Activated CD4-positive, alpha-beta memory T cell treated with anti-CD3 and anti-CD28 coated beads for 36 hours (primary cell): Measurements from ENCODE around the gene DEFB119. TPM values are rescaled to one million over a fixed set of nuclear protein-coding genes. Genes with fewer than 3 reads are reported as not detected.
"Not testable (repeated sequence)": the region's sequence is repeated elsewhere in the genome, so short reads cannot be mapped to it uniquely, and the experiment has no call there.

Source experiments
- CTCF ChIA-PET: fragments of 350-600 bp; sonication (Branson Sonifier 250); formaldehyde crosslinking; loops from one replicate; lab custom pipeline; 2021; ENCODE audit warnings: antibody characterized with exemption, inconsistent platforms; lab: Charles Lee
- POLR2A ChIA-PET: fragments of 350-600 bp; sonication (Branson Sonifier 250); formaldehyde crosslinking; loops from one replicate; lab custom pipeline; 2021; ENCODE audit warnings: antibody characterized with exemption; lab: Charles Lee
- DNase-seq: peaks from one replicate; pipeline ENCODE4 v3.0.0-alpha.2; 2020
- H3K27ac Mint-ChIP-seq: one replicate; pipeline ENCODE4 v1.8.0; 2021; ENCODE audit warnings: mixed read lengths
- H3K27me3 Mint-ChIP-seq: one replicate; pipeline ENCODE4 v1.8.0; 2021; ENCODE audit warnings: mixed read lengths
- H3K36me3 Mint-ChIP-seq: one replicate; pipeline ENCODE4 v1.8.0; 2021; ENCODE audit warnings: mixed read lengths
- H3K4me1 Mint-ChIP-seq: one replicate; pipeline ENCODE4 v1.8.0; 2021; ENCODE audit warnings: low read depth, mixed read lengths
- H3K4me3 Mint-ChIP-seq: one replicate; pipeline ENCODE4 v1.8.0; 2021; ENCODE audit warnings: mild to moderate bottlenecking, mixed read lengths
- H3K9me3 Mint-ChIP-seq: one replicate; pipeline ENCODE4 v1.8.0; 2021; ENCODE audit warnings: mixed read lengths
- intact Hi-C: fragments of 100-400 bp; cut with micrococcal nuclease; formaldehyde crosslinking; loops from one replicate; pipeline ENCODE4 v1.15.1; 2023
- total RNA-seq, 2 experiments: library from RNA; stranded (reverse); gene quantifications; one replicate each; pipeline ENCODE4 v1.2.3, GENCODE V29; 2021

Gene DEFB119
- not detected for total RNA-seq

DNA sequence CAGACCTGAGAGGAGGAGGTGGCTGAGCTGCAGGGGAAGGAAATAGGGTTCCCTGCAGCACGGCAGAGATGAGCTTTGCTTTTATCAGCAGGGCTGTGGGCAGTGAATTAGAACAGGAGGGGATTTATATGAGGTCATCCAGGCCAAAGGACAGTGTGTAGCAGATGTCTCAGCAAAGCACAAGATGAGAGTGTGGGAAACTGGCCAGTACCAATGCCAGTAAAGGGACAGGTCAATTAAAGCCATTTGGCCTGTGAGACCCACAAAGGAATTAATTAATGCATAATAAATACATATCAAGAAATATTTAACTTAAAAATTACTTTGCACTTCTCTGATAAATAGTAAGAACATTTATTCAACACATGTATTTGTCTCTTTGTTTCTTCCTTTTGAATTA, at the start of gene DEFB119:
TSS of gene DEFB119 (minus strand) at position 101 of the 400 bp plus-strand sequence. CDS start 107 bp downstream, outside the sequence.
- no peak for DNase-seq
- H3K4me3 Mint-ChIP-seq, result no peak within 1 kb of the TSS
- H3K9me3 Mint-ChIP-seq, result no peaks in the 10 kb centered on the region
- H3K4me1 Mint-ChIP-seq, result no peaks in the 10 kb centered on the region
- ChIA-PET POLR2A (no interaction called here), CTCF (interaction anchor here (1.6 kb wide), 1 partner anchor 112 kb away, joined by 4 read pairs; no protein-coding TSS in a partner anchor)
- H3K27me3 Mint-ChIP-seq, result peaks cover 2% of the 10 kb centered on the region
- H3K36me3 Mint-ChIP-seq, result no peaks in the 10 kb centered on the region
- H3K27ac Mint-ChIP-seq, result no peak within 1 kb of the TSS
- intact Hi-C loops, result no loop called here

- no peaks in the 10 kb centered on the region for H3K9me3 Mint-ChIP-seq
- no peaks in the 10 kb centered on the region for H3K4me1 Mint-ChIP-seq
- peaks cover 12% of the 10 kb centered on the region for H3K27me3 Mint-ChIP-seq
- no peak overlapping the region for H3K4me3 Mint-ChIP-seq
- ChIA-PET CTCF (interaction anchor here (1.9 kb wide), 1 partner anchor 10 kb away, joined by 6 read pairs; the partner anchor contains the start of gene DEFB123), POLR2A (no interaction called here)
- no peak overlapping the region for H3K27ac Mint-ChIP-seq
- intact Hi-C loops, result no loop called here
- no peaks in the 10 kb centered on the region for H3K36me3 Mint-ChIP-seq
- DNase-seq, result no peak
Observed at GRCh38 chr20:31430568-31431115, 40.3 kb upstream of the DEFB119 start.

- H3K4me3 Mint-ChIP-seq, CTCF ChIA-PET, H3K9me3 Mint-ChIP-seq, H3K27ac Mint-ChIP-seq, H3K36me3 Mint-ChIP-seq, DNase-seq, H3K4me1 Mint-ChIP-seq, POLR2A ChIA-PET, intact Hi-C loops, H3K27me3 Mint-ChIP-seq: not testable (repeated sequence)
Observed at GRCh38 chr20:31427576-31427975, 37.2 kb upstream of the DEFB119 start.

DNA sequence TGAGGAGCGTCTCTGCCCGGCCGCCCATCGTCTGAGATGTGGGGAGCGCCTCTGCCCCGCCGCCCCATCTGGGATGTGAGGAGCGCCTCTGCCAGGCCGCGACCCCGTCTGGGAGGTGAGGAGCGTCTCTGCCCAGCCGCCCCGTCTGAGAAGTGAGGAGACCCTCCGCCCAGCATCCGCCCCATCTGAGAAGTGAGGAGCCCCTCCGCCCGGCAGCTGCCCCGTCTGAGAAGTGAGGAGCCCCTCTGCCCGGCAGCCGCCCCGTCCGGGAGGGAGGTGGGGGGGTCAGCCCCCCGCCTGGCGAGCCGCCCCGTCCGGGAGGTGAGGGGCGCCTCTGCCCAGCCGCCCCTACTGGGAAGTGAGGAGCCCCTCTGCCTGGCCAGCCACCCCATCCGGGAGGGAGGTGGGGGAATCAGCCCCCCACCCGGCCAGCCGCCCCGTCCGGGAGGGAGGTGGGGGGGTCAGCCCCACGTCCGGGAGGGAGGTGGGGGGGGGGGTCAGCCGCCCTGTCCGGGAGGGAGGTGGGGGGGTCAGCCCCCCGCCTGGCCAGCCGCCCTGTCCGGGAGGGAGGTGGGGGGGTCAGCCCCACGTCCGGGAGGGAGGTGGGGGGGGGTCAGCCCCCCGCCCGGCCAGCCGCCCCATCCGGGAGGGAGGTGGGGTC, 36.6 kb upstream of the DEFB119 start:
- H3K27ac Mint-ChIP-seq, H3K4me1 Mint-ChIP-seq, DNase-seq, intact Hi-C loops, CTCF ChIA-PET, POLR2A ChIA-PET, H3K36me3 Mint-ChIP-seq, H3K4me3 Mint-ChIP-seq, H3K27me3 Mint-ChIP-seq, H3K9me3 Mint-ChIP-seq: not testable (repeated sequence)

DNA sequence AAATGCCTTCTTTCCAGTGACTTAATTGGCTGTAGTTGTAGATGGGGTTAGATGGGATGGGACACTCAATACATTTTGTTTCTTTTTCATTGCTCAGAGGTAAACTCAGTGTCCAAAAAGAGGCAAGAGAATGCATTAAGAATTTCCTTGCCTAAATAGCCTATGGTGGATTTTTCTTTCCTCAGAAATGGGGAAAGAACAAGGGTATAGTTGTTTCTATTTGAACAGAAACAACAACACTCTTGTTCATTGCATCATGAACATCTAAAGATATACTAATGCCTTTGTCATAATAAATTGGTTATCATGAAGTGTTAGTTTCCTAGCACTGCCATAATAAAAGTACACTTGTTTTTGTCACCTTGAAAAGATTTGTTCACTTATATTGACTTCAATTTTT, 35.4 kb upstream of the DEFB119 start:
- Mint-ChIP-seq H3K9me3 (no peaks in the 10 kb centered on the region), H3K27ac (no peak overlapping the region), H3K4me1 (no peaks in the 10 kb centered on the region), H3K27me3 (no peaks in the 10 kb centered on the region), H3K4me3 (no peak overlapping the region), H3K36me3 (no peaks in the 10 kb centered on the region)
- ChIA-PET CTCF (no interaction called here), POLR2A (no interaction called here)
- intact Hi-C loops, result no loop called here
- DNase-seq, result no peak

DNA sequence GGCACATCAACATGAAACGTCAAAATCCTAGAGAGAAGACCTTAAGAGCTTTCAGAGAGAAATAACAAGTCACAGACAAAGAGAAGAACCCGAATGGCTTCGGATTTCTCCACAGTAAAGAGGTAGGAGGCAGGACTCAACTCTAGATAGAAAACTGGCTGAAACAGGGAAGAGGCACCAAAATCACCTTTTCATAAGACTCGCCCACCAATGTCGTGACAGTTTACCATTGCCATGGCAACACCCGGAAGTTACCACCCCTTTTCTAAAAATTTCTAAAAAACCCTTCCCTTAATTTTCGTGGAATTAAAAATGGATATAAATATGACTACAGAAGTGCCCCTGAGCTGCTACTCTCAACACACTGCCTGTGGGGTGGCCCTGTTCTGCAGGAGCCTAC, 27.9 kb upstream of the DEFB119 start:
- H3K36me3 Mint-ChIP-seq, result no peaks in the 10 kb centered on the region
- CTCF ChIA-PET, result no interaction called here
- peaks cover 7% of the 10 kb centered on the region for H3K27me3 Mint-ChIP-seq
- intact Hi-C loops, result no loop called here
- DNase-seq, result no peak
- no peak overlapping the region for H3K4me3 Mint-ChIP-seq
- H3K9me3 Mint-ChIP-seq, result no peaks in the 10 kb centered on the region
- H3K27ac Mint-ChIP-seq, result no peak overlapping the region
- POLR2A ChIA-PET, result no interaction called here
- H3K4me1 Mint-ChIP-seq, result no peaks in the 10 kb centered on the region

GRCh38 chr20:31415653-31416052, 25.3 kb upstream of the DEFB119 start:
- POLR2A ChIA-PET, result no interaction called here
- H3K4me3 Mint-ChIP-seq, result no peak overlapping the region
- H3K27me3 Mint-ChIP-seq, result peaks cover 9% of the 10 kb centered on the region
- DNase-seq, result no peak
- no peaks in the 10 kb centered on the region for H3K9me3 Mint-ChIP-seq
- H3K36me3 Mint-ChIP-seq, result no peaks in the 10 kb centered on the region
- no peak overlapping the region for H3K27ac Mint-ChIP-seq
- CTCF ChIA-PET, result interaction anchor here (3.8 kb wide), 1 partner anchor 87 kb away, joined by 23 read pairs; no protein-coding TSS in a partner anchor
- intact Hi-C loops, result no loop called here
- H3K4me1 Mint-ChIP-seq, result no peaks in the 10 kb centered on the region

DNA sequence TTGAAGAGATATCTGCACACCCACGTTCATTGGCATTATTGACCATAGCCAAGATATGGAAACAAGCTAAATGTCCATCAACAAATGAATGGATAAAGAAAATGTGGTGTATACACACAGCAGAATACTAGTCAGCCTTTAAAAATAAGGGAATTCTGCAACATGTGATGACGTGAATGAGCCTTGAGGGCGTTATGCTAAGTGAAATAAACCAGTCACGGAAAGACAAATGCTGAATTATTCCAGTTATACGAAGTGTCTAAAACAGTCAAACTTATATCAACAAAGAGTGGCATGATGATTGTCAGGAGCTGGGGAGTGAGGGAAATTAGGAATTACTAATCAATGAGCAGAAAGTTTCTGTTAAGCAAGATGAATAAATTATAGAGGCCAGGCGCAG, 24.0 kb upstream of the DEFB119 start:
- H3K27me3 Mint-ChIP-seq, result peaks cover 9% of the 10 kb centered on the region
- no peak for DNase-seq
- ChIA-PET POLR2A (no interaction called here), CTCF (interaction anchor here (3.8 kb wide), 1 partner anchor 88 kb away, joined by 23 read pairs; no protein-coding TSS in a partner anchor)
- H3K4me3 Mint-ChIP-seq, result no peak overlapping the region
- no peak overlapping the region for H3K27ac Mint-ChIP-seq
- no peaks in the 10 kb centered on the region for H3K4me1 Mint-ChIP-seq
- no peaks in the 10 kb centered on the region for H3K36me3 Mint-ChIP-seq
- no peaks in the 10 kb centered on the region for H3K9me3 Mint-ChIP-seq
- intact Hi-C loops, result no loop called here

GRCh38 chr20:31410011-31410410, 19.6 kb upstream of the DEFB119 start:
- H3K4me1 Mint-ChIP-seq, result no peaks in the 10 kb centered on the region
- no peaks in the 10 kb centered on the region for H3K36me3 Mint-ChIP-seq
- peaks cover 12% of the 10 kb centered on the region for H3K27me3 Mint-ChIP-seq
- no peaks in the 10 kb centered on the region for H3K9me3 Mint-ChIP-seq
- intact Hi-C loops, result no loop called here
- ChIA-PET POLR2A (no interaction called here), CTCF (no interaction called here)
- no peak overlapping the region for H3K4me3 Mint-ChIP-seq
- H3K27ac Mint-ChIP-seq, result no peak overlapping the region
- no peak for DNase-seq

DNA sequence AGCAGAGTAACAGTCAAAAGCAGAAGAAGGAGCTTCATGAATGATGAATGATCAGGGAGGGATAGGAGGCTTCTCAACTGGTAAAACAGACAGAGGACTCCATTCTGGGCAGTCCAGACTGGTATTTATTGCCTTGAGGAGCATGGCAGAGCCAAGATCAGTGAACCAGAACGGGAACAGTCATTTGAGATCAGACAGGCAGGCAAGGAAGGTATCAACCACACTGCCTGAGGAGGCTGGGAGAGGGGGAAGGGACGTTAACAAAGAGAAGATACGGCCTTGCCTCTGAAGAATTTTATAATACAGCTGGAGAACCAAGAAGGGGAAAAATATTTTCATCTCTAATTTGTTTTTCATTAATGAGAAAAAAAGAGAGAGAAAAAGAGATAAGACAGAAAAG, 15.7 kb upstream of the DEFB119 start, which contains the start of gene DEFB121:
TSS of gene DEFB121 (minus strand) at position 101 of the 400 bp plus-strand sequence. CDS start at position 38, 63 bp downstream.
- Mint-ChIP-seq H3K4me1 (no peaks in the 10 kb centered on the region), H3K4me3 (no peak within 1 kb of the TSS), H3K36me3 (no peaks in the 10 kb centered on the region), H3K9me3 (no peaks in the 10 kb centered on the region), H3K27ac (no peak within 1 kb of the TSS), H3K27me3 (peaks cover 8% of the 10 kb centered on the region)
- intact Hi-C loops, result no loop called here
- no peak for DNase-seq
- ChIA-PET CTCF (no interaction called here), POLR2A (no interaction called here)

- ChIA-PET CTCF (no interaction called here), POLR2A (no interaction called here)
- no peaks in the 10 kb centered on the region for H3K4me1 Mint-ChIP-seq
- H3K4me3 Mint-ChIP-seq, result no peak overlapping the region
- intact Hi-C loops, result no loop called here
- peaks cover 11% of the 10 kb centered on the region for H3K27me3 Mint-ChIP-seq
- no peak for DNase-seq
- no peaks in the 10 kb centered on the region for H3K36me3 Mint-ChIP-seq
- H3K9me3 Mint-ChIP-seq, result no peaks in the 10 kb centered on the region
- no peak overlapping the region for H3K27ac Mint-ChIP-seq
Observed at GRCh38 chr20:31403886-31404285, 13.5 kb upstream of the DEFB119 start.

- Mint-ChIP-seq H3K4me3 (no peak overlapping the region), H3K9me3 (no peaks in the 10 kb centered on the region), H3K27ac (no peak overlapping the region), H3K4me1 (no peaks in the 10 kb centered on the region), H3K27me3 (peaks cover 4% of the 10 kb centered on the region), H3K36me3 (no peaks in the 10 kb centered on the region)
- DNase-seq, result no peak
- POLR2A ChIA-PET, result no interaction called here
- CTCF ChIA-PET, result no interaction called here
- intact Hi-C loops, result no loop called here
Observed at GRCh38 chr20:31394900-31395299, 4.5 kb upstream of the DEFB119 start.

DNA sequence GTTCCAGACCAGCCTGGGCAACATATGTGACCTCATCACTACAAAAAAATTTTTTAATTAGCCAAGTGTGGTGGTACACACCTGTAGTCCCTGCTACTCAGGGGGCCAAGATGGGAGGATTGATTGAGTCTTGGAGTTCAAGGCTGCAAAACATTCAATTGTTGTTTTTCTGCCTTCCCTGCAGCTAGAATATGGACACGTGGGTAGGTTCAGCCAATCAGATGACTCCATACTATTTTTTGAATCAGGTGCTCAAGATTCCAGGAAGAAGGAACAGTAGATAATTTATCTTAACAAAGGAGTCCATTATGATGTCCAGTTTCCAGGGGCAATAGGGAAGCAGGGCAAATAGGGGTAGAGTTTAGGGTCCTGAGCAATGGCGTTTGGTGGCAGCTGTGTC, 2.4 kb upstream of the DEFB119 start:
- CTCF ChIA-PET, result no interaction called here
- no peak for DNase-seq
- POLR2A ChIA-PET, result no interaction called here
- no peaks in the 10 kb centered on the region for H3K4me1 Mint-ChIP-seq
- no peaks in the 10 kb centered on the region for H3K9me3 Mint-ChIP-seq
- no peak overlapping the region for H3K4me3 Mint-ChIP-seq
- peaks cover 2% of the 10 kb centered on the region for H3K27me3 Mint-ChIP-seq
- intact Hi-C loops, result no loop called here
- H3K27ac Mint-ChIP-seq, result no peak overlapping the region
- no peaks in the 10 kb centered on the region for H3K36me3 Mint-ChIP-seq
